HepG2 (cell line): ENCODE measurements around the gene ZBTB48. TPM values are rescaled to one million over a fixed set of nuclear protein-coding genes. Genes with fewer than 3 reads are reported as not detected.

Experiments used
- ARID2 ChIP-seq: sonication (generic); formaldehyde crosslinking; IDR thresholded peaks from 2 replicates; pipeline ENCODE4 v1.8.1; 2022; ENCODE audit warnings: mild to moderate bottlenecking, missing genetic modification reagents, borderline replicate concordance
- GPN1 ChIP-seq: sonication (generic); formaldehyde crosslinking; IDR thresholded peaks from 2 replicates; pipeline ENCODE4 v1.5.1; 2020; ENCODE audit warnings: missing genetic modification reagents, borderline replicate concordance
- HMGA1 ChIP-seq: sonication (generic); formaldehyde crosslinking; conservative IDR thresholded peaks from 2 replicates; pipeline ENCODE4 v1.4.0; 2020; ENCODE audit warnings: missing genetic modification reagents
- MBD4 ChIP-seq: IDR thresholded peaks from 2 replicates; pipeline ENCODE4 v1.6.1; 2012; ENCODE audit warnings: low read length, inconsistent platforms, borderline replicate concordance
- MEIS1 ChIP-seq: sonication (generic); formaldehyde crosslinking; IDR thresholded peaks from 2 replicates; pipeline ENCODE4 v1.9.0; 2021; ENCODE audit warnings: mild to moderate bottlenecking, missing genetic modification reagents, moderate library complexity, borderline replicate concordance
- MYPOP ChIP-seq: sonication (generic); formaldehyde crosslinking; IDR thresholded peaks from 2 replicates; pipeline ENCODE4 v1.8.1; 2023; ENCODE audit warnings: mild to moderate bottlenecking, moderate library complexity, missing genetic modification reagents
- SRSF9 ChIP-seq: fragments of 200-400 bp; formaldehyde crosslinking; IDR thresholded peaks from 2 replicates; pipeline ENCODE4 v1.6.1; 2018; ENCODE audit warnings: borderline replicate concordance, mild to moderate bottlenecking, low read depth, low read length; ENCODE audit not compliant: insufficient read depth, poor library complexity, severe bottlenecking
- THAP11 ChIP-seq: IDR thresholded peaks from 2 replicates; pipeline ENCODE4 v1.6.1; 2016; ENCODE audit warnings: missing biosample characterization, missing genetic modification reagents
- YEATS4 ChIP-seq: sonication (generic); formaldehyde crosslinking; IDR thresholded peaks from 2 replicates; pipeline ENCODE4 v1.4.0; 2020; ENCODE audit warnings: missing genetic modification reagents, borderline replicate concordance
- ZBTB4 ChIP-seq: sonication (generic); formaldehyde crosslinking; IDR thresholded peaks from 2 replicates; pipeline ENCODE4 v1.4.0; 2020; ENCODE audit warnings: missing genetic modification reagents, mild to moderate bottlenecking, borderline replicate concordance
- ZNF337 ChIP-seq: sonication (generic); formaldehyde crosslinking; IDR thresholded peaks from 2 replicates; pipeline ENCODE4 v1.5.1; 2020; ENCODE audit warnings: missing genetic modification reagents, low read depth, mild to moderate bottlenecking, borderline replicate concordance
- ZNF383 ChIP-seq: sonication (generic); formaldehyde crosslinking; IDR thresholded peaks from 2 replicates; pipeline ENCODE4 v1.4.0; 2020; ENCODE audit warnings: missing genetic modification reagents, mild to moderate bottlenecking, borderline replicate concordance
- ZNF446 ChIP-seq: sonication (generic); formaldehyde crosslinking; IDR thresholded peaks from 2 replicates; pipeline ENCODE4 v1.5.0; 2020; ENCODE audit warnings: mild to moderate bottlenecking, missing genetic modification reagents
- polyA plus RNA-seq, 8 experiments: library from polyadenylated mRNA; depleted of rRNA in 3 of 8; stranded (reverse) in 7 of 8; unstranded in 1 of 8; fragments of >200 nt; fragmentation: Illumina TruSeq in 4 of 8; extraction: Trizol in 4 of 8; gene quantifications; 2 replicates each; pipeline versions ENCODE4 v1.2.1 to v1.2.3, GENCODE V29; 2011 to 2016; ENCODE audit warnings: low read depth in 4 of 8, missing spikeins in 1 of 8, mixed read lengths in 1 of 8; ENCODE audit not compliant: insufficient read depth in 1 of 8
- total RNA-seq, 5 experiments: library from RNA; depleted of rRNA; stranded (reverse); fragments of >200 nt; fragmentation: Illumina TruSeq; extraction: Trizol; gene quantifications; 2 replicates each; pipeline ENCODE4 v1.2.3, GENCODE V29; 2016; ENCODE audit warnings: low read depth in 1 of 5
- TF ChIP-seq, protein P1 (sequence below): sonication (generic); formaldehyde crosslinking; IDR thresholded peaks from 2 replicates; pipeline ENCODE4 v1.4.0; 2020; ENCODE audit warnings: low read depth, mild to moderate bottlenecking, missing genetic modification reagents
- TF ChIP-seq, protein P2 (sequence below): sonication (generic); formaldehyde crosslinking; IDR thresholded peaks from 2 replicates; pipeline ENCODE4 v1.8.0; 2022; ENCODE audit warnings: missing genetic modification reagents, mild to moderate bottlenecking, borderline replicate concordance
- TF ChIP-seq, protein P3 (sequence below): sonication (generic); formaldehyde crosslinking; IDR thresholded peaks from 2 replicates; pipeline ENCODE4 v1.4.0; 2020; ENCODE audit warnings: missing genetic modification reagents

ZBTB48 gene
- total and polyA plus RNA-seq, 2 of the 13 experiments (the other 11 are each of a cell fraction or from before 2014, with no cell fraction given): 13.0 to 17.1 TPM

- TF ChIP-seq, protein P1, sequence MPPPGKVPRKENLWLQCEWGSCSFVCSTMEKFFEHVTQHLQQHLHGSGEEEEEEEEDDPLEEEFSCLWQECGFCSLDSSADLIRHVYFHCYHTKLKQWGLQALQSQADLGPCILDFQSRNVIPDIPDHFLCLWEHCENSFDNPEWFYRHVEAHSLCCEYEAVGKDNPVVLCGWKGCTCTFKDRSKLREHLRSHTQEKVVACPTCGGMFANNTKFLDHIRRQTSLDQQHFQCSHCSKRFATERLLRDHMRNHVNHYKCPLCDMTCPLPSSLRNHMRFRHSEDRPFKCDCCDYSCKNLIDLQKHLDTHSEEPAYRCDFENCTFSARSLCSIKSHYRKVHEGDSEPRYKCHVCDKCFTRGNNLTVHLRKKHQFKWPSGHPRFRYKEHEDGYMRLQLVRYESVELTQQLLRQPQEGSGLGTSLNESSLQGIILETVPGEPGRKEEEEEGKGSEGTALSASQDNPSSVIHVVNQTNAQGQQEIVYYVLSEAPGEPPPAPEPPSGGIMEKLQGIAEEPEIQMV (CRISPR knock-in tag): no peak
- peak; percentile 61; the same call in 1 of the 2 replicates for TF ChIP-seq ZNF446
- no peak for TF ChIP-seq SRSF9
- TF ChIP-seq MYPOP (CRISPR knock-in tag): no peak
- TF ChIP-seq THAP11 (CRISPR knock-in tag): peak; percentile 86
- TF ChIP-seq ZNF383 (CRISPR knock-in tag): no peak
- TF ChIP-seq ZNF337 (CRISPR knock-in tag): no peak
- no peak for TF ChIP-seq HMGA1
- TF ChIP-seq, protein P2, sequence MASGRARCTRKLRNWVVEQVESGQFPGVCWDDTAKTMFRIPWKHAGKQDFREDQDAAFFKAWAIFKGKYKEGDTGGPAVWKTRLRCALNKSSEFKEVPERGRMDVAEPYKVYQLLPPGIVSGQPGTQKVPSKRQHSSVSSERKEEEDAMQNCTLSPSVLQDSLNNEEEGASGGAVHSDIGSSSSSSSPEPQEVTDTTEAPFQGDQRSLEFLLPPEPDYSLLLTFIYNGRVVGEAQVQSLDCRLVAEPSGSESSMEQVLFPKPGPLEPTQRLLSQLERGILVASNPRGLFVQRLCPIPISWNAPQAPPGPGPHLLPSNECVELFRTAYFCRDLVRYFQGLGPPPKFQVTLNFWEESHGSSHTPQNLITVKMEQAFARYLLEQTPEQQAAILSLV (CRISPR knock-in tag): no peak; the same call in 1 of the 2 replicates
- no peak; the same call in 1 of the 2 replicates for TF ChIP-seq YEATS4
- TF ChIP-seq, protein P3, sequence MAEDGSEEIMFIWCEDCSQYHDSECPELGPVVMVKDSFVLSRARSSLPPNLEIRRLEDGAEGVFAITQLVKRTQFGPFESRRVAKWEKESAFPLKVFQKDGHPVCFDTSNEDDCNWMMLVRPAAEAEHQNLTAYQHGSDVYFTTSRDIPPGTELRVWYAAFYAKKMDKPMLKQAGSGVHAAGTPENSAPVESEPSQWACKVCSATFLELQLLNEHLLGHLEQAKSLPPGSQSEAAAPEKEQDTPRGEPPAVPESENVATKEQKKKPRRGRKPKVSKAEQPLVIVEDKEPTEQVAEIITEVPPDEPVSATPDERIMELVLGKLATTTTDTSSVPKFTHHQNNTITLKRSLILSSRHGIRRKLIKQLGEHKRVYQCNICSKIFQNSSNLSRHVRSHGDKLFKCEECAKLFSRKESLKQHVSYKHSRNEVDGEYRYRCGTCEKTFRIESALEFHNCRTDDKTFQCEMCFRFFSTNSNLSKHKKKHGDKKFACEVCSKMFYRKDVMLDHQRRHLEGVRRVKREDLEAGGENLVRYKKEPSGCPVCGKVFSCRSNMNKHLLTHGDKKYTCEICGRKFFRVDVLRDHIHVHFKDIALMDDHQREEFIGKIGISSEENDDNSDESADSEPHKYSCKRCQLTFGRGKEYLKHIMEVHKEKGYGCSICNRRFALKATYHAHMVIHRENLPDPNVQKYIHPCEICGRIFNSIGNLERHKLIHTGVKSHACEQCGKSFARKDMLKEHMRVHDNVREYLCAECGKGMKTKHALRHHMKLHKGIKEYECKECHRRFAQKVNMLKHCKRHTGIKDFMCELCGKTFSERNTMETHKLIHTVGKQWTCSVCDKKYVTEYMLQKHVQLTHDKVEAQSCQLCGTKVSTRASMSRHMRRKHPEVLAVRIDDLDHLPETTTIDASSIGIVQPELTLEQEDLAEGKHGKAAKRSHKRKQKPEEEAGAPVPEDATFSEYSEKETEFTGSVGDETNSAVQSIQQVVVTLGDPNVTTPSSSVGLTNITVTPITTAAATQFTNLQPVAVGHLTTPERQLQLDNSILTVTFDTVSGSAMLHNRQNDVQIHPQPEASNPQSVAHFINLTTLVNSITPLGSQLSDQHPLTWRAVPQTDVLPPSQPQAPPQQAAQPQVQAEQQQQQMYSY (CRISPR knock-in tag): no peak
- TF ChIP-seq ARID2: no peak
- TF ChIP-seq ZBTB4: no peak
- TF ChIP-seq GPN1 (CRISPR knock-in tag): no peak
- no peak; the same call in 1 of the 2 replicates for TF ChIP-seq MEIS1 (CRISPR knock-in tag)
- TF ChIP-seq MBD4: no peak
These were observed 45.2 kb downstream of the ZBTB48 start, which contains the start of gene THAP3 (continued) for GRCh38 chr1:6624710-6625583.
